Activated CD4-positive, CD25-positive, alpha-beta regulatory T cell treated with anti-CD3 and anti-CD28 coated beads, Interleukin-2, amount 50 U/mL, for 24 hours (primary cell): ENCODE measurements around the gene IRF4.
"Not testable (repeated sequence)": the region's sequence is repeated elsewhere in the genome, so short reads cannot be mapped to it uniquely, and the experiment has no call there.

ENCODE experiments used
- ATAC-seq, 2 donors: fragments of 150-1000 bp; cut with Tn5 transposase; one replicate each; pipeline ENCODE4 v1.10.0; 2021; ENCODE audit warnings: mild to moderate bottlenecking in 1 of 2, moderate library complexity in 1 of 2

Gene IRF4

GRCh38 chr6:366389-367297 is 24.9 kb upstream of the IRF4 start:
- no peak for ATAC-seq

GRCh38 chr6:367298-367794 is 24.2 kb upstream of the IRF4 start:
- ATAC-seq: no peak

GRCh38 chr6:367891-368630 is 23.5 kb upstream of the IRF4 start:
- no peak for ATAC-seq

GRCh38 chr6:369559-370431 is 21.8 kb upstream of the IRF4 start:
- no peak for ATAC-seq

- no peak for ATAC-seq
These were observed 21.0 kb upstream of the IRF4 start for GRCh38 chr6:370555-370954.

GRCh38 chr6:371851-372250 is 19.7 kb upstream of the IRF4 start:
- not testable (repeated sequence) for ATAC-seq

GRCh38 chr6:372336-372911 is 19.1 kb upstream of the IRF4 start:
- no peak for ATAC-seq

- ATAC-seq: no peak
These were observed 18.5 kb upstream of the IRF4 start for GRCh38 chr6:373031-373430.

GRCh38 chr6:373773-374724 is 17.5 kb upstream of the IRF4 start:
- no peak for ATAC-seq

- no peak for ATAC-seq
These were observed 16.6 kb upstream of the IRF4 start for GRCh38 chr6:374956-375355.

GRCh38 chr6:376827-377640 is 14.5 kb upstream of the IRF4 start:
- no peak for ATAC-seq

- not testable (repeated sequence) for ATAC-seq
These were observed 13.9 kb upstream of the IRF4 start for GRCh38 chr6:377641-378020.

- ATAC-seq: no peak
These were observed 13.2 kb upstream of the IRF4 start for GRCh38 chr6:378090-378957.

GRCh38 chr6:378958-379409 is 12.6 kb upstream of the IRF4 start:
- ATAC-seq: no peak

GRCh38 chr6:379410-380181 is 12.0 kb upstream of the IRF4 start:
- no peak for ATAC-seq

- ATAC-seq: no peak
These were observed 11.0 kb upstream of the IRF4 start for GRCh38 chr6:380234-381218.
